ENCODE results near the gene CACNB3.
A peak's percentile ranks its signal among the peaks of the same experiment; 100 is the strongest.
"Not testable (repeated sequence)": the region's sequence is repeated elsewhere in the genome, so short reads cannot be mapped to it uniquely, and the experiment has no call there.

Gene CACNB3

GRCh38 chr12:48818831-48819590, 715 bp downstream of the CACNB3 start:
- peak; percentile 69 for DNase-seq (ENCODE audit: low spot score)

- no peak for DNase-seq (ENCODE audit: low spot score)
These were observed 1.9 kb downstream of the CACNB3 start for GRCh38 chr12:48819986-48820725.

GRCh38 chr12:48822139-48822538, 3.8 kb downstream of the CACNB3 start:
- no peak for DNase-seq (ENCODE audit: low spot score)

- no peak for DNase-seq (ENCODE audit: low spot score)
These were observed 4.4 kb downstream of the CACNB3 start for GRCh38 chr12:48822711-48823110.

- no peak for DNase-seq (ENCODE audit: low spot score)
These were observed 5.0 kb downstream of the CACNB3 start for GRCh38 chr12:48823281-48823680.

GRCh38 chr12:48824112-48824511, 5.8 kb downstream of the CACNB3 start:
- DNase-seq (ENCODE audit: low spot score): no peak

GRCh38 chr12:48824905-48825304, 6.6 kb downstream of the CACNB3 start:
- no peak for DNase-seq (ENCODE audit: low spot score)

- DNase-seq (ENCODE audit: low spot score): no peak
These were observed 8.0 kb downstream of the CACNB3 start for GRCh38 chr12:48826209-48826855.

- no peak for DNase-seq (ENCODE audit: low spot score)
These were observed 8.7 kb downstream of the CACNB3 start for GRCh38 chr12:48827026-48827425.

- no peak for DNase-seq (ENCODE audit: low spot score)
These were observed 9.3 kb downstream of the CACNB3 start for GRCh38 chr12:48827513-48828096.

GRCh38 chr12:48828293-48828692, 10.0 kb downstream of the CACNB3 start:
- DNase-seq (ENCODE audit: low spot score): no peak

- DNase-seq (ENCODE audit: low spot score): no peak
These were observed 10.7 kb downstream of the CACNB3 start for GRCh38 chr12:48828841-48829575.

- no peak for DNase-seq (ENCODE audit: low spot score)
These were observed 13.0 kb downstream of the CACNB3 start for GRCh38 chr12:48831257-48831656.

GRCh38 chr12:48832321-48833060, 14.2 kb downstream of the CACNB3 start:
- DNase-seq (ENCODE audit: low spot score): no peak

- no peak for DNase-seq (ENCODE audit: low spot score)
These were observed 19.8 kb downstream of the CACNB3 start for GRCh38 chr12:48838048-48838447.

- DNase-seq (ENCODE audit: low spot score): not testable (repeated sequence)
These were observed 23.7 kb downstream of the CACNB3 start for GRCh38 chr12:48842021-48842420.

- DNase-seq (ENCODE audit: low spot score): peak; percentile 97
These were observed 33.8 kb downstream of the CACNB3 start, which contains the start of gene DDX23 for GRCh38 chr12:48851883-48852733. DDX23 (minus strand) TSS chr12:48852163; CDS start chr12:48845782, 6,381 bp downstream.

- peak; percentile 80 for DNase-seq (ENCODE audit: low spot score)
These were observed 34.7 kb downstream of the CACNB3 start for GRCh38 chr12:48852734-48853688.

- no peak for DNase-seq (ENCODE audit: low spot score)
These were observed 36.2 kb downstream of the CACNB3 start for GRCh38 chr12:48854488-48854887.

Measured in iPS-NIHi11 (cell line).